Vagina (tissue), 2 donors: ENCODE results near the gene VTI1A.

Source experiments
- POLR2A ChIP-seq, 2 donors: fragments of 450-650 bp; IDR thresholded peaks; one replicate each; pipeline ENCODE4 v1.6.1; 2017; ENCODE audit warnings: antibody characterized with exemption in 2 of 2, mild to moderate bottlenecking in 2 of 2, moderate library complexity in 2 of 2
- POLR2AphosphoS5 ChIP-seq, 2 donors: sonication (generic); formaldehyde crosslinking; IDR thresholded peaks; one replicate each; pipeline ENCODE4 v1.9.0; 2017; ENCODE audit warnings: antibody characterized with exemption in 2 of 2, mild to moderate bottlenecking in 2 of 2, low read depth in 1 of 2; ENCODE audit not compliant: insufficient read depth in 1 of 2

DNA sequence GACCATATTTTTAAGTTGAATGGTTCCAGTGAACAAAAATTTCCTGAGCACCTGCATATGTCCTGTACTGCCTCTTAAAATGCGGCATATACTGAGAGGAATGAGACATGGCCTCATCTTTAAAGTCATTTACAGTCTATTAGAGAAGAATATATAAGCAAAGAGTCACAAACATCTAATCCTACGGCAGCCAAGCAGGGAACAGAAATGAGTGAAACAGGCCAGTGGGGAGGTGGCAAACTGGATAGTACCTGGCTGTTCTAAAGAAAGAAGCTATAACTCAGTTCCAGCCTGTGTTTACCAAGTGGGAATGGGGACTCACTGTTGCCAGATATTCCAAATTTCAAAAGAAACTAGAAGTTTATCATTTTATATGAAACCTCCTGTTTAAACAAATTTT lies 211.4 kb downstream of the VTI1A start:
- TF ChIP-seq POLR2A (IDR thresholded peaks at IDR 0.05) = no peak
- TF ChIP-seq POLR2AphosphoS5 (IDR thresholded peaks at IDR 0.05; ENCODE audit: insufficient read depth in 1 of 2, low read depth in 1 of 2) = no peak
